HEK293T (cell line): Measurements from ENCODE around the gene ALX1.
A peak's percentile ranks its signal among the peaks of the same experiment; 100 is the strongest.

Experiments used
- CTCF ChIA-PET: fragments of 350-600 bp; formaldehyde crosslinking; extraction: SDS; loops from one replicate; lab custom pipeline; 2021; ENCODE audit warnings: antibody characterized with exemption, inconsistent platforms; lab: Yijun Ruan, JAX
- POLR2A ChIA-PET: fragments of 350-600 bp; formaldehyde crosslinking; extraction: SDS; loops from one replicate; lab custom pipeline; 2020; ENCODE audit warnings: antibody characterized with exemption, inconsistent platforms; lab: Yijun Ruan, JAX
- DNase-seq: peaks from one replicate; pipeline ENCODE4 v3.0.0; 2012; ENCODE audit warnings: mixed read lengths; ENCODE audit errors: extremely low spot score
- ARNT ChIP-seq: fragments of 450-650 bp; IDR thresholded peaks from 2 replicates; pipeline ENCODE4 v1.6.1; 2017; ENCODE audit warnings: mild to moderate bottlenecking
- BHLHE40 ChIP-seq: fragments of 450-650 bp; IDR thresholded peaks from 2 replicates; pipeline ENCODE4 v1.6.1; 2016; ENCODE audit warnings: mild to moderate bottlenecking, moderate library complexity, borderline replicate concordance
- CTBP1 ChIP-seq: fragments of 450-650 bp; IDR thresholded peaks from 2 replicates; pipeline ENCODE4 v1.6.1; 2016; ENCODE audit warnings: borderline replicate concordance
- ELF4 ChIP-seq: fragments of 450-650 bp; IDR thresholded peaks from 2 replicates; pipeline ENCODE4 v1.6.1; 2017; ENCODE audit warnings: antibody characterized with exemption
- FOXA1 ChIP-seq: fragments of 450-650 bp; IDR thresholded peaks from 2 replicates; pipeline ENCODE4 v1.6.1; 2016; ENCODE audit warnings: mild to moderate bottlenecking
- FOXK2 ChIP-seq: fragments of 450-650 bp; IDR thresholded peaks from 2 replicates; pipeline ENCODE4 v1.6.1; 2016; ENCODE audit warnings: mild to moderate bottlenecking
- FOXM1 ChIP-seq: fragments of 450-650 bp; IDR thresholded peaks from 2 replicates; pipeline ENCODE4 v1.6.1; 2017; ENCODE audit warnings: mild to moderate bottlenecking, borderline replicate concordance
- HDGF ChIP-seq: fragments of 450-650 bp; IDR thresholded peaks from 2 replicates; pipeline ENCODE4 v1.6.1; 2017; ENCODE audit warnings: antibody characterized with exemption, borderline replicate concordance
- L3MBTL2 ChIP-seq: fragments of 450-650 bp; conservative IDR thresholded peaks from 2 replicates; pipeline ENCODE4 v1.6.1; 2016; ENCODE audit warnings: mild to moderate bottlenecking
- LEF1 ChIP-seq: fragments of 450-650 bp; IDR thresholded peaks from 2 replicates; pipeline ENCODE4 v1.6.1; 2017; ENCODE audit warnings: mild to moderate bottlenecking, borderline replicate concordance
- NFRKB ChIP-seq: fragments of 450-650 bp; IDR thresholded peaks from 2 replicates; pipeline ENCODE4 v1.6.1; 2016; ENCODE audit warnings: mild to moderate bottlenecking, moderate library complexity
- PKNOX1 ChIP-seq: fragments of 450-650 bp; IDR thresholded peaks from 2 replicates; pipeline ENCODE4 v1.6.1; 2016
- SP1 ChIP-seq: fragments of 450-650 bp; IDR thresholded peaks from 2 replicates; pipeline ENCODE4 v1.6.1; 2017
- SUZ12 ChIP-seq: fragments of 450-650 bp; IDR thresholded peaks from 2 replicates; pipeline ENCODE4 v1.6.1; 2016; ENCODE audit warnings: mild to moderate bottlenecking
- TARDBP ChIP-seq: fragments of 450-650 bp; IDR thresholded peaks from 2 replicates; pipeline ENCODE4 v1.6.1; 2016
- ZNF384 ChIP-seq: fragments of 450-650 bp; IDR thresholded peaks from 2 replicates; pipeline ENCODE4 v1.6.1; 2016

The ALX1 gene

GRCh38 chr12:85283560-85283959 is 3.5 kb downstream of the ALX1 start:
- DNase-seq: no peak
- no peak for TF ChIP-seq TARDBP
- no peak for TF ChIP-seq NFRKB
- no peak for TF ChIP-seq LEF1
- TF ChIP-seq HDGF: no peak
- no peak for TF ChIP-seq ARNT
- TF ChIP-seq L3MBTL2: no peak
- no peak for TF ChIP-seq FOXM1
- no peak for TF ChIP-seq FOXA1
- TF ChIP-seq FOXK2: no peak
- no peak for TF ChIP-seq BHLHE40
- no peak for TF ChIP-seq CTBP1
- no peak for TF ChIP-seq ZNF384
- no peak for TF ChIP-seq ELF4
- TF ChIP-seq PKNOX1: no peak
- TF ChIP-seq SUZ12: no peak
- TF ChIP-seq SP1: no peak
- CTCF ChIA-PET: interaction anchor here (0.5 to 0.9 kb wide), 2 partner anchors 28 to 140 kb away, joined by 3 read pairs; no protein-coding TSS in a partner anchor
- POLR2A ChIA-PET: no interaction called here

- CTCF ChIA-PET: no interaction called here
- no peak for TF ChIP-seq TARDBP
- no peak for TF ChIP-seq PKNOX1
- no peak for TF ChIP-seq SUZ12
- no peak for TF ChIP-seq BHLHE40
- no peak for TF ChIP-seq FOXA1
- no peak for TF ChIP-seq ZNF384
- no peak for TF ChIP-seq SP1
- DNase-seq: no peak
- POLR2A ChIA-PET: no interaction called here
Observed at GRCh38 chr12:85296362-85296761, 16.3 kb downstream of the ALX1 start.

GRCh38 chr12:85299053-85299452 is 19.0 kb downstream of the ALX1 start:
- no peak for TF ChIP-seq BHLHE40
- TF ChIP-seq FOXA1: no peak
- no peak for TF ChIP-seq PKNOX1
- no peak for TF ChIP-seq ELF4
- no peak for TF ChIP-seq TARDBP
- no peak for TF ChIP-seq CTBP1
- TF ChIP-seq SUZ12: no peak
- TF ChIP-seq FOXK2: no peak
- TF ChIP-seq SP1: no peak
- no peak for TF ChIP-seq ARNT
- TF ChIP-seq L3MBTL2: no peak
- no peak for TF ChIP-seq LEF1
- no peak for TF ChIP-seq HDGF
- TF ChIP-seq NFRKB: no peak
- no peak for TF ChIP-seq ZNF384
- CTCF ChIA-PET: interaction anchor here (1.2 kb wide), 1 partner anchor 10 kb away, joined by 3 read pairs; no protein-coding TSS in a partner anchor

GRCh38 chr12:85301051-85301450 is 21.0 kb downstream of the ALX1 start:
- no peak for TF ChIP-seq FOXA1
- TF ChIP-seq FOXM1: no peak
- CTCF ChIA-PET: no interaction called here
- DNase-seq: no peak
- POLR2A ChIA-PET: no interaction called here

More at GRCh38 chr12:85299053-85299452, 19.0 kb downstream of the ALX1 start:
- POLR2A ChIA-PET: no interaction called here
- no peak for DNase-seq

- TF ChIP-seq NFRKB: no peak
- no peak for TF ChIP-seq FOXK2
- TF ChIP-seq L3MBTL2: no peak
- TF ChIP-seq TARDBP: no peak
- TF ChIP-seq HDGF: no peak
- CTCF ChIA-PET: interaction anchor here (1.3 kb wide), 1 partner anchor 10 kb away, joined by 3 read pairs; no protein-coding TSS in a partner anchor
- DNase-seq: no peak
- POLR2A ChIA-PET: interaction anchor here (0.6 kb wide), 1 partner anchor 914 kb away, joined by 3 read pairs; no protein-coding TSS in a partner anchor
Observed at GRCh38 chr12:85308374-85308773, 28.4 kb downstream of the ALX1 start.

GRCh38 chr12:85309125-85309566 is 29.1 kb downstream of the ALX1 start:
- CTCF ChIA-PET: interaction anchor here (0.6 to 1.3 kb wide), 3 partner anchors 10 to 116 kb away, joined by 3 to 5 read pairs (median 4); no protein-coding TSS in a partner anchor
- POLR2A ChIA-PET: no interaction called here
- no peak for DNase-seq
- TF ChIP-seq PKNOX1 (0 out of 2 replicates have a peak, but pooled peaks have one; percentile 14), NFRKB (no peak)

GRCh38 chr12:85310025-85310424 is 30.0 kb downstream of the ALX1 start:
- POLR2A ChIA-PET: no interaction called here
- TF ChIP-seq HDGF: no peak
- no peak for TF ChIP-seq SP1
- no peak for TF ChIP-seq FOXM1
- TF ChIP-seq PKNOX1: peak; percentile 64
- TF ChIP-seq BHLHE40: no peak
- no peak for TF ChIP-seq NFRKB
- TF ChIP-seq ZNF384: no peak
- TF ChIP-seq FOXA1: no peak
- TF ChIP-seq TARDBP: no peak
- no peak for DNase-seq
- CTCF ChIA-PET: interaction anchor here (1.2 kb wide), 1 partner anchor 115 kb away, joined by 4 read pairs; no protein-coding TSS in a partner anchor
